WTC11 (cell line): Measurements from ENCODE around the gene ECI1. TPM values are rescaled to one million over a fixed set of nuclear protein-coding genes. Genes with fewer than 3 reads are reported as not detected.
A peak's percentile ranks its signal among the peaks of the same experiment; 100 is the strongest.

Experiments
- ATAC-seq: fragments of 200-7000 bp; cut with Tn5 transposase; 2 replicates; pipeline ENCODE4 v1.10.0; 2021; ENCODE audit warnings: mild to moderate bottlenecking, moderate library complexity
- CTCF ChIA-PET: fragments of 300-600 bp; sonication (Branson Sonifier 250); formaldehyde crosslinking; loops from one replicate; lab custom pipeline; 2021; ENCODE audit warnings: antibody characterized with exemption; lab: Charles Lee
- POLR2A ChIA-PET: fragments of 350-600 bp; sonication (Branson Sonifier 250); formaldehyde crosslinking; loops from one replicate; lab custom pipeline; 2021; ENCODE audit warnings: antibody characterized with exemption; lab: Charles Lee
- DNase-seq: peaks from one replicate; pipeline ENCODE4 v3.0.0; 2021; ENCODE audit warnings: low spot score
- H3K27ac Mint-ChIP-seq: 2 replicates; pipeline ENCODE4 v1.8.0; 2021; ENCODE audit warnings: mixed read lengths
- H3K27me3 Mint-ChIP-seq: 2 replicates; pipeline ENCODE4 v1.8.0; 2021; ENCODE audit warnings: low read depth, mild to moderate bottlenecking, moderate library complexity, mixed read lengths
- H3K36me3 Mint-ChIP-seq: 2 replicates; pipeline ENCODE4 v1.8.0; 2021; ENCODE audit warnings: mixed read lengths
- H3K4me1 Mint-ChIP-seq: 2 replicates; pipeline ENCODE4 v1.8.0; 2022; ENCODE audit warnings: mixed read lengths
- H3K4me3 Mint-ChIP-seq: 2 replicates; pipeline ENCODE4 v1.8.0; 2021; ENCODE audit warnings: mild to moderate bottlenecking, moderate library complexity, mixed read lengths
- H3K9me3 Mint-ChIP-seq: 2 replicates; pipeline ENCODE4 v1.8.0; 2021; ENCODE audit warnings: mixed read lengths
- ATF6 ChIP-seq: sonication (generic); formaldehyde crosslinking; IDR thresholded peaks from 2 replicates; pipeline ENCODE4 v1.8.1; 2023; ENCODE audit warnings: mild to moderate bottlenecking, missing genetic modification reagents
- CREB1 ChIP-seq: sonication (generic); formaldehyde crosslinking; IDR thresholded peaks from 2 replicates; pipeline ENCODE4 v1.8.0; 2023; ENCODE audit warnings: mild to moderate bottlenecking, missing genetic modification reagents
- CTCF ChIP-seq: fragments of 200-600 bp; IDR thresholded peaks from 2 replicates; pipeline ENCODE4 v1.8.0; 2022; ENCODE audit warnings: antibody characterized with exemption
- E2F5 ChIP-seq: sonication (generic); formaldehyde crosslinking; IDR thresholded peaks from 2 replicates; pipeline ENCODE4 v1.8.1; 2022; ENCODE audit warnings: mild to moderate bottlenecking, moderate library complexity, missing genetic modification reagents
- ELF4 ChIP-seq: sonication (generic); formaldehyde crosslinking; IDR thresholded peaks from 2 replicates; pipeline ENCODE4 v1.8.1; 2022; ENCODE audit warnings: low read depth, mild to moderate bottlenecking, moderate library complexity, missing genetic modification reagents
- ESRRA ChIP-seq: sonication (generic); formaldehyde crosslinking; IDR thresholded peaks from 2 replicates; pipeline ENCODE4 v1.8.1; 2022; ENCODE audit warnings: mild to moderate bottlenecking, missing genetic modification reagents, borderline replicate concordance
- GABPB1 ChIP-seq: sonication (generic); formaldehyde crosslinking; IDR thresholded peaks from 2 replicates; pipeline ENCODE4 v1.8.1; 2023; ENCODE audit warnings: mild to moderate bottlenecking, missing genetic modification reagents
- IRF1 ChIP-seq: sonication (generic); formaldehyde crosslinking; IDR thresholded peaks from 2 replicates; pipeline ENCODE4 v1.8.0; 2023; ENCODE audit warnings: missing genetic modification reagents
- MAX ChIP-seq: sonication (generic); formaldehyde crosslinking; IDR thresholded peaks from 2 replicates; pipeline ENCODE4 v1.8.0; 2022; ENCODE audit warnings: mild to moderate bottlenecking, missing genetic modification reagents
- PRDM15 ChIP-seq: sonication (generic); formaldehyde crosslinking; IDR thresholded peaks from 2 replicates; pipeline ENCODE4 v1.8.0; 2022; ENCODE audit warnings: missing genetic modification reagents
- PRRX2 ChIP-seq: fragments of 250-450 bp; sonication (Bioruptor Pico); IDR thresholded peaks from 2 replicates; pipeline ENCODE4 v1.8.0; 2021; ENCODE audit warnings: mild to moderate bottlenecking
- ZMAT4 ChIP-seq: fragments of 250-450 bp; sonication (Bioruptor Pico); IDR thresholded peaks from 2 replicates; pipeline ENCODE4 v1.9.0; 2021; ENCODE audit warnings: mild to moderate bottlenecking
- ZNF232 ChIP-seq: sonication (generic); formaldehyde crosslinking; IDR thresholded peaks from 2 replicates; pipeline ENCODE4 v1.8.0; 2022; ENCODE audit warnings: mild to moderate bottlenecking, missing genetic modification reagents
- ZNF317 ChIP-seq: sonication (generic); formaldehyde crosslinking; IDR thresholded peaks from 2 replicates; pipeline ENCODE4 v1.8.1; 2023; ENCODE audit warnings: low read depth, mild to moderate bottlenecking, moderate library complexity, missing genetic modification reagents, borderline replicate concordance
- ZNF425 ChIP-seq: fragments of 250-450 bp; sonication (Bioruptor Pico); conservative IDR thresholded peaks from 2 replicates; pipeline ENCODE4 v1.9.0; 2021; ENCODE audit warnings: mild to moderate bottlenecking
- total RNA-seq: library from RNA; stranded (reverse); gene quantifications from 3 replicates; pipeline ENCODE4 v1.2.3, GENCODE V29; 2021

ECI1 gene
- total RNA-seq, 1 experiment from 2014 or later: 100 TPM

GRCh38 chr16:2280461-2280860, 29.1 kb upstream of the ECI1 start (continued):
- no peak for TF ChIP-seq E2F5 (CRISPR knock-in tag)
- TF ChIP-seq ELF4 (CRISPR knock-in tag): no peak
- no peak for TF ChIP-seq ATF6 (CRISPR knock-in tag)
- TF ChIP-seq IRF1 (CRISPR knock-in tag): no peak

- CTCF ChIA-PET: interaction anchor here (0.6 to 3.9 kb wide), 11 partner anchors 9 to 222 kb away, joined by 3 to 18 read pairs (median 4); partner anchors contain the start of genes ABCA3 and DNASE1L2
Observed at GRCh38 chr16:2278956-2279800, 27.8 kb upstream of the ECI1 start.

GRCh38 chr16:2278272-2278608, 26.9 kb upstream of the ECI1 start:
- Mint-ChIP-seq H3K4me1 (peaks cover 2% of the 10 kb centered on the region; the same call in 1 of the 2 replicates), H3K4me3 (no peak overlapping the region), H3K27ac (no peak overlapping the region), H3K9me3 (no peaks in the 10 kb centered on the region), H3K27me3 (no peaks in the 10 kb centered on the region), H3K36me3 (no peaks in the 10 kb centered on the region)
- DNase-seq (peak; percentile 41), ATAC-seq (peak; percentile 78)
- CTCF ChIA-PET: interaction anchor here (0.6 to 3.9 kb wide), 12 partner anchors 8 to 223 kb away, joined by 3 to 18 read pairs (median 4); partner anchors contain the start of genes ABCA3 and DNASE1L2
- POLR2A ChIA-PET: interaction anchor here (0.6 kb wide), 1 partner anchor 28 kb away, joined by 4 read pairs; no protein-coding TSS in a partner anchor
- TF ChIP-seq CREB1 (CRISPR knock-in tag) (no peak), MAX (CRISPR knock-in tag) (no peak), GABPB1 (CRISPR knock-in tag) (no peak), CTCF (no peak), ZNF317 (CRISPR knock-in tag) (no peak), ZNF425 (CRISPR knock-in tag) (no peak), ESRRA (no peak), PRRX2 (CRISPR knock-in tag) (no peak), ZMAT4 (CRISPR knock-in tag) (no peak)

More at GRCh38 chr16:2278956-2279800, 27.8 kb upstream of the ECI1 start:
- no peak overlapping the region for H3K4me3 Mint-ChIP-seq
- ATAC-seq (no peak), DNase-seq (no peak)
- no peaks in the 10 kb centered on the region for H3K27me3 Mint-ChIP-seq
- no peak overlapping the region for H3K27ac Mint-ChIP-seq
- no peaks in the 10 kb centered on the region for H3K36me3 Mint-ChIP-seq
- H3K4me1 Mint-ChIP-seq: peaks cover 2% of the 10 kb centered on the region; the same call in 1 of the 2 replicates
- POLR2A ChIA-PET: interaction anchor here (0.6 kb wide), 2 partner anchors 11 to 29 kb away, joined by 3 to 4 read pairs; no protein-coding TSS in a partner anchor
- TF ChIP-seq PRDM15 (CRISPR knock-in tag) (0 out of 2 replicates have a peak, but pooled peaks have one; percentile 0), ZNF232 (CRISPR knock-in tag) (no peak)
- no peaks in the 10 kb centered on the region for H3K9me3 Mint-ChIP-seq
